ENCODE measurements around the gene MDM4. TPM values are rescaled to one million over a fixed set of nuclear protein-coding genes. Genes with fewer than 3 reads are reported as not detected.

Gene MDM4
- total RNA-seq, 1 donor from 2014 or later: 154 TPM

GRCh38 chr1:204563780-204564179 is 47.6 kb downstream of the MDM4 start:
- TF ChIP-seq CTCF (IDR thresholded peaks at IDR 0.05; ENCODE audit: unreplicated experiment): no peak
- Mint-ChIP-seq H3K9me3 (no peaks in the 10 kb centered on the region), H3K27ac (no peak overlapping the region), H3K27me3 (ENCODE audit: low read depth) (no peaks in the 10 kb centered on the region), H3K4me3 (no peak overlapping the region), H3K4me1 (peaks cover 36% of the 10 kb centered on the region), H3K36me3 (peaks cover 5% of the 10 kb centered on the region)
- no peak for DNase-seq (ENCODE audit: low spot score in 2 of 2, unreplicated experiment in 2 of 2)

GRCh38 chr1:204564835-204565234 is 48.6 kb downstream of the MDM4 start:
- Mint-ChIP-seq H3K36me3 (peaks cover 5% of the 10 kb centered on the region), H3K4me3 (no peak overlapping the region), H3K27ac (peak overlapping the region; percentile 32), H3K4me1 (peaks cover 42% of the 10 kb centered on the region), H3K27me3 (ENCODE audit: low read depth) (no peaks in the 10 kb centered on the region), H3K9me3 (no peaks in the 10 kb centered on the region)
- DNase-seq (ENCODE audit: low spot score in 2 of 2, unreplicated experiment in 2 of 2): no peak
- no peak for TF ChIP-seq CTCF (IDR thresholded peaks at IDR 0.05; ENCODE audit: unreplicated experiment)

- peak overlapping the region; percentile 11 for H3K4me3 Mint-ChIP-seq
- no peak for DNase-seq (ENCODE audit: low spot score in 2 of 2, unreplicated experiment in 2 of 2)
- H3K9me3 Mint-ChIP-seq: no peaks in the 10 kb centered on the region
Measured at GRCh38 chr1:204565617-204566582, 49.7 kb downstream of the MDM4 start.

GRCh38 chr1:204566583-204566955 is 50.4 kb downstream of the MDM4 start:
- H3K4me3 Mint-ChIP-seq: no peak overlapping the region
- H3K9me3 Mint-ChIP-seq: no peaks in the 10 kb centered on the region
- peaks cover 7% of the 10 kb centered on the region for H3K36me3 Mint-ChIP-seq
- peaks cover 36% of the 10 kb centered on the region for H3K4me1 Mint-ChIP-seq
- H3K27ac Mint-ChIP-seq: peak overlapping the region; percentile 35
- TF ChIP-seq CTCF (IDR thresholded peaks at IDR 0.05; ENCODE audit: unreplicated experiment): no peak
- DNase-seq (ENCODE audit: low spot score in 2 of 2, unreplicated experiment in 2 of 2): no peak
- no peaks in the 10 kb centered on the region for H3K27me3 Mint-ChIP-seq (ENCODE audit: low read depth)

More at GRCh38 chr1:204565617-204566582, 49.7 kb downstream of the MDM4 start:
- H3K27me3 Mint-ChIP-seq (ENCODE audit: low read depth): no peaks in the 10 kb centered on the region
- peaks cover 5% of the 10 kb centered on the region for H3K36me3 Mint-ChIP-seq
- peak; percentile 73 for TF ChIP-seq CTCF (IDR thresholded peaks at IDR 0.05; ENCODE audit: unreplicated experiment)
- H3K27ac Mint-ChIP-seq: peak overlapping the region; percentile 74
- peaks cover 36% of the 10 kb centered on the region for H3K4me1 Mint-ChIP-seq

GRCh38 chr1:204567071-204567470 is 50.9 kb downstream of the MDM4 start:
- no peak for DNase-seq (ENCODE audit: low spot score in 2 of 2, unreplicated experiment in 2 of 2)
- no peak overlapping the region for H3K27ac Mint-ChIP-seq
- peaks cover 2% of the 10 kb centered on the region for H3K36me3 Mint-ChIP-seq
- no peak overlapping the region for H3K4me3 Mint-ChIP-seq
- H3K9me3 Mint-ChIP-seq: no peaks in the 10 kb centered on the region
- peaks cover 36% of the 10 kb centered on the region for H3K4me1 Mint-ChIP-seq
- no peaks in the 10 kb centered on the region for H3K27me3 Mint-ChIP-seq (ENCODE audit: low read depth)
- no peak for TF ChIP-seq CTCF (IDR thresholded peaks at IDR 0.05; ENCODE audit: unreplicated experiment)

Measured in mesothelial cell of epicardium (in vitro differentiated cells).